Endometrium (tissue), 2 donors: ENCODE results near the gene ZFYVE9.
"Not testable (repeated sequence)": the region's sequence is repeated elsewhere in the genome, so short reads cannot be mapped to it uniquely, and the experiment has no call there.

ENCODE experiments used
- FAIRE-seq: peaks from 2 replicates; lab custom pipeline; 2012; peaks lifted over from hg19 to GRCh38; lab: Jason Lieb, UNC
- donor health status: control.
- donor health status: control.

Gene ZFYVE9

GRCh38 chr1:52343979-52344378 lies 202.1 kb downstream of the ZFYVE9 start:
- no peak for FAIRE-seq

GRCh38 chr1:52345252-52345651 lies 203.4 kb downstream of the ZFYVE9 start:
- no peak for FAIRE-seq

GRCh38 chr1:52346653-52347052 lies 204.8 kb downstream of the ZFYVE9 start:
- no peak for FAIRE-seq

GRCh38 chr1:52348704-52349300 lies 206.9 kb downstream of the ZFYVE9 start:
- no peak for FAIRE-seq

- FAIRE-seq, result no peak
Measured at GRCh38 chr1:52352690-52353089, 210.8 kb downstream of the ZFYVE9 start.

- FAIRE-seq, result no peak
Measured at GRCh38 chr1:52355436-52355835, 213.5 kb downstream of the ZFYVE9 start.

- no peak for FAIRE-seq
Measured at GRCh38 chr1:52355847-52356505, 214.1 kb downstream of the ZFYVE9 start.

- no peak for FAIRE-seq
Measured at GRCh38 chr1:52356818-52357355, 215.0 kb downstream of the ZFYVE9 start.

- no peak for FAIRE-seq
Measured at GRCh38 chr1:52357397-52357796, 215.5 kb downstream of the ZFYVE9 start.

GRCh38 chr1:52358851-52359497 lies 217.1 kb downstream of the ZFYVE9 start:
- no peak for FAIRE-seq

GRCh38 chr1:52359676-52360594 lies 218.0 kb downstream of the ZFYVE9 start:
- FAIRE-seq, result no peak

- no peak for FAIRE-seq
Measured at GRCh38 chr1:52360595-52360968, 218.7 kb downstream of the ZFYVE9 start.

- FAIRE-seq, result no peak
Measured at GRCh38 chr1:52364235-52364839, 222.4 kb downstream of the ZFYVE9 start.

- FAIRE-seq, result no peak
Measured at GRCh38 chr1:52365071-52365745, 223.3 kb downstream of the ZFYVE9 start.

GRCh38 chr1:52365746-52366516 lies 224.0 kb downstream of the ZFYVE9 start, which contains the start of gene CC2D1B:
CC2D1B (minus strand) TSS chr1:52366205; CDS start chr1:52364620, 1,585 bp downstream.
- peak; percentile 26 for FAIRE-seq

GRCh38 chr1:52366517-52366827 lies 224.6 kb downstream of the ZFYVE9 start:
- no peak for FAIRE-seq

- FAIRE-seq, result no peak
Measured at GRCh38 chr1:52367272-52367671, 225.4 kb downstream of the ZFYVE9 start.

GRCh38 chr1:52368383-52369172 lies 226.7 kb downstream of the ZFYVE9 start:
- no peak for FAIRE-seq

- FAIRE-seq, result not testable (repeated sequence)
Measured at GRCh38 chr1:52369851-52370250, 228.0 kb downstream of the ZFYVE9 start.

GRCh38 chr1:52385376-52385775 lies 243.5 kb downstream of the ZFYVE9 start:
- FAIRE-seq, result no peak
